GM12878 (cell line): ENCODE results near the gene VTI1A. TPM values are rescaled to one million over a fixed set of nuclear protein-coding genes. Genes with fewer than 3 reads are reported as not detected.

Experiments used
- ATAC-seq: fragments of 200-7000 bp; cut with Tn5 transposase; 3 replicates; pipeline ENCODE4 v1.9.1; 2020; ENCODE audit warnings: mild to moderate bottlenecking, moderate library complexity
- BruUV-seq: library from RNA; stranded (reverse); fragments of 400-500 nt; replicated peaks from 2 replicates; lab custom pipeline; 2021; lab: Mats Ljungman, UMichigan
- CTCF ChIA-PET: fragments of 300-600 bp; sonication (Branson Sonifier 250); formaldehyde crosslinking; extraction: SDS; loops from one replicate; lab custom pipeline; 2021; ENCODE audit warnings: inconsistent platforms; lab: Yijun Ruan, JAX
- POLR2A ChIA-PET: fragments of 350-600 bp; formaldehyde crosslinking; extraction: SDS; loops from one replicate; lab custom pipeline; 2021; ENCODE audit warnings: inconsistent platforms; lab: Charles Lee
- RAD21 ChIA-PET: fragments of 300-600 bp; sonication (Branson Sonifier 250); formaldehyde crosslinking; loops from one replicate; lab custom pipeline; 2023; ENCODE audit warnings: antibody characterized with exemption; ENCODE audit not compliant: unreplicated experiment; lab: Charles Lee
- SMC1A ChIA-PET: fragments of 300-600 bp; sonication (Branson Sonifier 250); formaldehyde crosslinking; loops from one replicate; lab custom pipeline; 2023; ENCODE audit not compliant: unreplicated experiment, uncharacterized antibody; lab: Charles Lee
- DNase-seq: peaks from one replicate; pipeline ENCODE4 v3.0.0-alpha.2; 2011; ENCODE audit warnings: low read depth, low spot score
- FAIRE-seq: peaks from 3 replicates; lab custom pipeline; 2011; peaks lifted over from hg19 to GRCh38; lab: Jason Lieb, UNC
- H2AFZ ChIP-seq: 2 replicates; pipeline ENCODE4 v1.6.0; 2011; ENCODE audit warnings: low read depth, low read length, control low read depth; ENCODE audit not compliant: control insufficient read depth
- H3K27ac ChIP-seq: 2 replicates; pipeline ENCODE4 v1.5.1; 2011; ENCODE audit warnings: control low read depth; ENCODE audit not compliant: control insufficient read depth, insufficient read depth
- H3K27me3 ChIP-seq, 2 experiments: replicated peaks in 1 of 2; 2 replicates each; pipeline versions ENCODE4 v1.6.0 to v1.6.1; 2011; ENCODE audit warnings: low read length in 1 of 2; ENCODE audit not compliant: control insufficient read depth in 2 of 2, insufficient read depth in 2 of 2
- H3K36me3 ChIP-seq, 2 experiments: 2 replicates each; pipeline ENCODE4 v1.5.1; 2011; ENCODE audit warnings: low read length in 1 of 2; ENCODE audit not compliant: control insufficient read depth in 2 of 2, insufficient read depth in 2 of 2
- H3K4me1 ChIP-seq: 2 replicates; pipeline ENCODE4 v1.6.1; 2011; ENCODE audit warnings: mild to moderate bottlenecking, low read length, moderate library complexity, mixed read lengths; ENCODE audit not compliant: control insufficient read depth, insufficient read depth
- H3K4me2 ChIP-seq: 2 replicates; pipeline ENCODE4 v1.6.0; 2011; ENCODE audit warnings: control low read depth; ENCODE audit not compliant: control insufficient read depth, insufficient read depth
- H3K4me3 ChIP-seq: fragments of 200-600 bp; sonication (generic); 2 replicates; pipeline ENCODE4 v1.5.1; 2016
- H3K79me2 ChIP-seq: 2 replicates; pipeline ENCODE4 v1.6.0; 2011; ENCODE audit warnings: low read length; ENCODE audit not compliant: control insufficient read depth, insufficient read depth
- H3K9ac ChIP-seq: 2 replicates; pipeline ENCODE4 v1.8.0; 2011; ENCODE audit warnings: low read length, control low read depth, mixed read lengths; ENCODE audit not compliant: control insufficient read depth, insufficient read depth
- H3K9me3 ChIP-seq: replicated peaks from 3 replicates; pipeline ENCODE4 v1.5.1; 2011; ENCODE audit warnings: mild to moderate bottlenecking, low read length; ENCODE audit not compliant: control insufficient read depth, insufficient read depth
- H4K20me1 ChIP-seq: 2 replicates; pipeline ENCODE4 v1.6.0; 2011; ENCODE audit not compliant: control insufficient read depth, insufficient read depth
- FOS ChIP-seq: IDR thresholded peaks from 3 replicates; pipeline ENCODE4 v1.6.1; 2011; ENCODE audit warnings: borderline replicate concordance; ENCODE audit not compliant: insufficient read length; ENCODE audit errors: extremely low read depth
- JUNB ChIP-seq: IDR thresholded peaks from 2 replicates; pipeline ENCODE4 v1.6.1; 2016; ENCODE audit warnings: antibody characterized with exemption, mild to moderate bottlenecking
- MYB ChIP-seq: fragments of 150-350 bp; IDR thresholded peaks from 2 replicates; pipeline ENCODE4 v1.6.1; 2014; ENCODE audit warnings: mild to moderate bottlenecking, low read depth, low read length, borderline replicate concordance
- NFIC ChIP-seq: IDR thresholded peaks from 2 replicates; pipeline ENCODE4 v1.6.1; 2012; ENCODE audit warnings: low read depth, mild to moderate bottlenecking, inconsistent platforms, low read length, moderate library complexity
- POLR2A ChIP-seq: IDR thresholded peaks from 2 replicates; pipeline ENCODE4 v1.6.1; 2011; ENCODE audit warnings: low read depth, mild to moderate bottlenecking, low read length
- POU2F2 ChIP-seq: IDR thresholded peaks from 3 replicates; pipeline ENCODE4 v1.6.1; 2011; ENCODE audit warnings: low read depth, mild to moderate bottlenecking, low read length, borderline replicate concordance
- RAD51 ChIP-seq: fragments of 450-650 bp; IDR thresholded peaks from 2 replicates; pipeline ENCODE4 v1.6.1; 2016; ENCODE audit warnings: moderate library complexity, mild to moderate bottlenecking, inconsistent platforms
- RFX5 ChIP-seq: IDR thresholded peaks from 2 replicates; pipeline ENCODE4 v1.6.1; 2011; ENCODE audit warnings: low read depth, low read length, improper control_type of control experiment
- RUNX3 ChIP-seq: IDR thresholded peaks from 2 replicates; pipeline ENCODE4 v1.6.1; 2012; ENCODE audit warnings: low read length, inconsistent platforms
- TCF12 ChIP-seq: IDR thresholded peaks from 2 replicates; pipeline ENCODE4 v1.6.1; 2011; ENCODE audit warnings: low read depth, mild to moderate bottlenecking, low read length
- TCF7 ChIP-seq: IDR thresholded peaks from 2 replicates; pipeline ENCODE4 v1.6.1; 2014; ENCODE audit warnings: antibody characterized with exemption, borderline replicate concordance
- ZNF217 ChIP-seq: fragments of 450-650 bp; IDR thresholded peaks from 2 replicates; pipeline ENCODE4 v1.6.1; 2017; ENCODE audit warnings: antibody characterized with exemption, mild to moderate bottlenecking
- ZNF384 ChIP-seq: IDR thresholded peaks from 2 replicates; pipeline ENCODE4 v1.6.1; 2012; ENCODE audit warnings: low read depth, mild to moderate bottlenecking, low read length, improper control_type of control experiment, borderline replicate concordance
- ZZZ3 ChIP-seq: IDR thresholded peaks from 2 replicates; pipeline ENCODE4 v1.6.1; 2011; ENCODE audit warnings: low read depth; ENCODE audit not compliant: control insufficient read depth, insufficient read length
- WGBS: methylation state at CpG from one replicate; pipeline ENCODE4 v1.1.6; 2016; ENCODE audit warnings: low lambda C conversion rate; ENCODE audit not compliant: insufficient replicate concordance, insufficient coverage; ENCODE audit errors: missing lambda C conversion rate; 5-methylcytosine and 5-hydroxymethylcytosine counted together
- in situ Hi-C: fragments of 300-500 bp; cut with MboI; formaldehyde crosslinking; loops from 9 replicates; pipeline ENCODE4 v1.14.3; 2018; ENCODE audit warnings: mixed read lengths
- intact Hi-C: fragments of 100-400 bp; cut with micrococcal nuclease; formaldehyde crosslinking; loops from one replicate; pipeline ENCODE4 v1.14.2; 2022; ENCODE audit not compliant: unreplicated experiment
- polyA plus RNA-seq, 11 experiments: library from polyadenylated mRNA; depleted of rRNA in 4 of 11; unstranded in 6 of 11; stranded (reverse) in 5 of 11; fragments of >200 nt; fragmentation: Nextera tagmentation in 4 of 11; fragmentation: Illumina TruSeq in 1 of 11; extraction: Ambion mirVana in 4 of 11; extraction: Trizol in 1 of 11; gene quantifications; 1 replicate in 1 of 11; 2 replicates in 10 of 11; pipeline versions ENCODE4 v1.2.1 to v1.2.3, GENCODE V29; 2011 to 2016; ENCODE audit warnings: inconsistent platforms in 2 of 11, missing spikeins in 2 of 11, low read depth in 1 of 11
- total RNA-seq, 4 experiments: library from RNA; depleted of rRNA in 3 of 4; stranded (reverse); fragments of >200 nt in 3 of 4; fragmentation: Illumina TruSeq in 1 of 4; extraction: Trizol in 1 of 4; gene quantifications; 2 replicates each; pipeline versions ENCODE4 v1.2.1 to v1.2.3, GENCODE V29; 2013 to 2021
- TF ChIP-seq, protein P1 (sequence below): IDR thresholded peaks from 2 replicates; pipeline ENCODE4 v1.6.1; 2012; ENCODE audit warnings: low read depth, low read length, improper control_type of control experiment
- TF ChIP-seq, protein P2 (sequence below): IDR thresholded peaks from 2 replicates; pipeline ENCODE4 v1.6.1; 2012; ENCODE audit warnings: low read length, inconsistent platforms

VTI1A gene
- total and polyA plus RNA-seq, 10 of the 15 experiments (the other 5 are each of a cell fraction or from before 2014, with no cell fraction given), result 12.4 to 43.2 (median 27.5) TPM

DNA sequence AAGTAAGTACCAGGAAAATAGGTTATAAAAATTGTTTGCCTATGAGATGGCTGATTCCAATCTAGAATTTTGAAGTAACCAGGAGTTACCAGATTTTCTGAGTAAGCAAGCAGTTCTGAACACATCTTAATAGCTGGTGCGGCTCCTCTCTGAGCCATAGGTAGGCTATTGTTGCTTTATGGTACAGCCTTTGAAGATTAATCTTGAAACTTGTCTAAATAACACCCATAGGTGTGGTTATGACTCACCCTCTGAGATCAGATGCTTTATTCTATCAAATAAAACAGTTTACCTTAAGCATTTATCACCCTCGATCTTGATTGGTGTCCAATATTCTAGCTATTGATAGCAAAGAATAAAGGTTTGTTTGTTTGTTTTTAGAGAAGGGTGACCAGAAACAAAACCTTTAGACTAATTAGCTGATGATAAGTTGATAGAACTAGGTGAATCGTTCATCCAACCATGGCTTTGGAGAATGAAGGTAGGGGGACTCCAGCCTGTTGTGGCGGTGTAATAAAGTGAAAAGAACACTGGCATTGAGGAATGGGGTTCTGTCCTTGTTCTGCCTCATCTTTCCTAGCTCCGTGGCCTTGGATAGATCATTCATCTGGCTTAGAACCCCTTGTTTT is 72.2 kb downstream of the VTI1A start:
- no peak overlapping the region for H2AFZ ChIP-seq
- 92% methylated on average over 5 of the region's 5 CpGs for WGBS
- H3K4me1 ChIP-seq, result no peaks in the 10 kb centered on the region
- no peaks in the 10 kb centered on the region for H3K79me2 ChIP-seq
- H3K9ac ChIP-seq, result no peak overlapping the region
- intact Hi-C loops, result no loop called here
- TF ChIP-seq JUNB (peak; percentile 95), TCF7 (peak; percentile 82; the same call in 1 of the 2 replicates), RUNX3 (peak; percentile 63), TCF12 (no peak), POU2F2 (no peak), ZNF384 (no peak), POLR2A (no peak), FOS (no peak), MYB (no peak), RFX5 (no peak), ZZZ3 (no peak), NFIC (peak; percentile 57; the same call in 1 of the 2 replicates), ZNF217 (peak; percentile 47; the same call in 1 of the 2 replicates), RAD51 (no peak)
- TF ChIP-seq, protein P1, sequence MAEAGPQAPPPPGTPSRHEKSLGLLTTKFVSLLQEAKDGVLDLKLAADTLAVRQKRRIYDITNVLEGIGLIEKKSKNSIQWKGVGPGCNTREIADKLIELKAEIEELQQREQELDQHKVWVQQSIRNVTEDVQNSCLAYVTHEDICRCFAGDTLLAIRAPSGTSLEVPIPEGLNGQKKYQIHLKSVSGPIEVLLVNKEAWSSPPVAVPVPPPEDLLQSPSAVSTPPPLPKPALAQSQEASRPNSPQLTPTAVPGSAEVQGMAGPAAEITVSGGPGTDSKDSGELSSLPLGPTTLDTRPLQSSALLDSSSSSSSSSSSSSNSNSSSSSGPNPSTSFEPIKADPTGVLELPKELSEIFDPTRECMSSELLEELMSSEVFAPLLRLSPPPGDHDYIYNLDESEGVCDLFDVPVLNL, result no peak
- TF ChIP-seq, protein P2, sequence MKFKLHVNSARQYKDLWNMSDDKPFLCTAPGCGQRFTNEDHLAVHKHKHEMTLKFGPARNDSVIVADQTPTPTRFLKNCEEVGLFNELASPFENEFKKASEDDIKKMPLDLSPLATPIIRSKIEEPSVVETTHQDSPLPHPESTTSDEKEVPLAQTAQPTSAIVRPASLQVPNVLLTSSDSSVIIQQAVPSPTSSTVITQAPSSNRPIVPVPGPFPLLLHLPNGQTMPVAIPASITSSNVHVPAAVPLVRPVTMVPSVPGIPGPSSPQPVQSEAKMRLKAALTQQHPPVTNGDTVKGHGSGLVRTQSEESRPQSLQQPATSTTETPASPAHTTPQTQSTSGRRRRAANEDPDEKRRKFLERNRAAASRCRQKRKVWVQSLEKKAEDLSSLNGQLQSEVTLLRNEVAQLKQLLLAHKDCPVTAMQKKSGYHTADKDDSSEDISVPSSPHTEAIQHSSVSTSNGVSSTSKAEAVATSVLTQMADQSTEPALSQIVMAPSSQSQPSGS, result peak; percentile 18; the same call in 1 of the 2 replicates
- no peaks in the 10 kb centered on the region for H4K20me1 ChIP-seq
- ChIA-PET SMC1A (interaction anchor here (0.7 to 1.1 kb wide), 2 partner anchors 11 to 804 kb away, joined by 3 read pairs; no protein-coding TSS in a partner anchor), CTCF (interaction anchor here (0.7 kb wide), 1 partner anchor 9 kb away, joined by 3 read pairs; no protein-coding TSS in a partner anchor), RAD21 (no interaction called here), POLR2A (interaction anchor here (0.7 kb wide), 1 partner anchor 17 kb away, joined by 3 read pairs; no protein-coding TSS in a partner anchor)
- H3K27ac ChIP-seq, result no peak overlapping the region
- FAIRE-seq, result peak; percentile 35
- in situ Hi-C loops, result no loop called here
- DNase-seq, result no peak
- BruUV-seq, result no TSS peak
- H3K4me3 ChIP-seq, result no peak overlapping the region
- H3K27me3 ChIP-seq, result no peaks in the 10 kb centered on the region
- H3K4me2 ChIP-seq, result no peak overlapping the region
- H3K9me3 ChIP-seq, result no peaks in the 10 kb centered on the region
- ATAC-seq, result peak; percentile 85
- no peaks in the 10 kb centered on the region for H3K36me3 ChIP-seq
